ENCODE results near the gene CPEB2.

- no peak for TF ChIP-seq CTCF (IDR thresholded peaks at IDR 0.05)
- no peak for TF ChIP-seq POLR2A (IDR thresholded peaks at IDR 0.05)
Measured at GRCh38 chr4:15021311-15021710, 19.0 kb downstream of the CPEB2 start.
